Peyer's patch (tissue), 4 donors: ENCODE results near the gene IGDCC3. TPM values are rescaled to one million over a fixed set of nuclear protein-coding genes. Genes with fewer than 3 reads are reported as not detected.

Source experiments
- DNase-seq, 3 donors: peaks; one replicate each; pipeline ENCODE4 v3.0.0-alpha.2; 2017 to 2019
- H3K27ac ChIP-seq, 4 donors: fragments of 200-600 bp; sonication (generic); one replicate each; pipeline ENCODE4 v1.5.1; 2016 to 2019
- H3K27me3 ChIP-seq, 2 donors: fragments of 200-600 bp; sonication (generic); one replicate each; pipeline ENCODE4 v1.5.1; 2019
- H3K36me3 ChIP-seq, 3 donors: fragments of 200-600 bp; sonication (generic); one replicate each; pipeline ENCODE4 v1.5.1; 2016 to 2019
- H3K4me1 ChIP-seq, 4 donors: fragments of 200-600 bp; sonication (generic); one replicate each; pipeline ENCODE4 v1.5.1; 2016 to 2019
- H3K4me3 ChIP-seq, 4 donors: fragments of 200-600 bp; sonication (generic); 1 replicate in 3 of 4; 2 replicates in 1 of 4; pipeline ENCODE4 v1.5.1; 2016 to 2019; ENCODE audit warnings: mild to moderate bottlenecking in 1 of 4
- H3K9me3 ChIP-seq, 4 donors: fragments of 200-600 bp; sonication (generic); one replicate each; pipeline ENCODE4 v1.5.1; 2016 to 2019; ENCODE audit warnings: mild to moderate bottlenecking in 1 of 4
- CTCF ChIP-seq, 6 experiments: fragments of 450-650 bp in 4 of 6; fragments of 200-600 bp in 2 of 6; sonication (generic) in 1 of 6; IDR thresholded peaks; one replicate each; pipeline ENCODE4 v1.5.1; 2017 to 2019; ENCODE audit warnings: antibody characterized with exemption in 6 of 6, mild to moderate bottlenecking in 3 of 6, moderate library complexity in 1 of 6
- POLR2A ChIP-seq, 2 donors: fragments of 450-650 bp; IDR thresholded peaks; one replicate each; pipeline ENCODE4 v1.5.1; 2017; ENCODE audit warnings: antibody characterized with exemption in 2 of 2, mild to moderate bottlenecking in 2 of 2, moderate library complexity in 2 of 2
- total RNA-seq, 4 donors: library from RNA; depleted of rRNA; stranded (reverse); fragments of >200 nt; gene quantifications; one replicate each; pipeline ENCODE4 v1.1.0, GENCODE V29; 2016

Gene IGDCC3
- total RNA-seq, 4 donors from 2014 or later: not detected

- no peaks in the 10 kb centered on the region for H3K36me3 ChIP-seq
- no peak for DNase-seq
- H3K4me1 ChIP-seq: peaks cover 0 to 6% (median 0%) of the 10 kb centered on the region in 4 donors
- H3K4me3 ChIP-seq: no peak overlapping the region
- no peaks in the 10 kb centered on the region for H3K27me3 ChIP-seq
- H3K9me3 ChIP-seq: no peaks in the 10 kb centered on the region
- H3K27ac ChIP-seq: no peak overlapping the region
- no peak for TF ChIP-seq CTCF (IDR thresholded peaks at IDR 0.05)
- TF ChIP-seq POLR2A (IDR thresholded peaks at IDR 0.05): no peak
These were observed 41.0 kb downstream of the IGDCC3 start for GRCh38 chr15:65336493-65337435.

GRCh38 chr15:65335278-65336055, 42.3 kb downstream of the IGDCC3 start:
- Histone ChIP-seq H3K4me3 (no peak overlapping the region), H3K36me3 (no peaks in the 10 kb centered on the region), H3K4me1 (peaks cover 0 to 6% (median 0%) of the 10 kb centered on the region in 4 donors), H3K27me3 (no peaks in the 10 kb centered on the region), H3K9me3 (no peaks in the 10 kb centered on the region), H3K27ac (no peak overlapping the region)
- DNase-seq: no peak
- TF ChIP-seq POLR2A (IDR thresholded peaks at IDR 0.05): no peak
- TF ChIP-seq CTCF (IDR thresholded peaks at IDR 0.05): no peak

GRCh38 chr15:65334586-65335231, 43.1 kb downstream of the IGDCC3 start:
- DNase-seq: no peak
- Histone ChIP-seq H3K9me3 (no peaks in the 10 kb centered on the region), H3K27me3 (no peaks in the 10 kb centered on the region), H3K4me3 (no peak overlapping the region), H3K27ac (no peak overlapping the region), H3K36me3 (no peaks in the 10 kb centered on the region), H3K4me1 (no peaks in the 10 kb centered on the region)
- TF ChIP-seq CTCF (IDR thresholded peaks at IDR 0.05): no peak
- no peak for TF ChIP-seq POLR2A (IDR thresholded peaks at IDR 0.05)

- H3K4me1 ChIP-seq: no peaks in the 10 kb centered on the region
- H3K4me3 ChIP-seq: no peak overlapping the region
- no peak for TF ChIP-seq CTCF (IDR thresholded peaks at IDR 0.05)
- TF ChIP-seq POLR2A (IDR thresholded peaks at IDR 0.05): no peak
- H3K36me3 ChIP-seq: no peaks in the 10 kb centered on the region
- H3K27ac ChIP-seq: no peak overlapping the region
- H3K9me3 ChIP-seq: no peaks in the 10 kb centered on the region
- no peak for DNase-seq
- no peaks in the 10 kb centered on the region for H3K27me3 ChIP-seq
These were observed 43.9 kb downstream of the IGDCC3 start for GRCh38 chr15:65333856-65334255.

GRCh38 chr15:65333148-65333820, 44.5 kb downstream of the IGDCC3 start:
- Histone ChIP-seq H3K9me3 (no peaks in the 10 kb centered on the region), H3K27ac (no peak overlapping the region), H3K4me3 (no peak overlapping the region), H3K36me3 (no peaks in the 10 kb centered on the region), H3K4me1 (no peaks in the 10 kb centered on the region), H3K27me3 (no peaks in the 10 kb centered on the region)
- no peak for DNase-seq
- TF ChIP-seq POLR2A (IDR thresholded peaks at IDR 0.05): no peak
- TF ChIP-seq CTCF (IDR thresholded peaks at IDR 0.05): no peak
